MM.1S (cell line): Measurements from ENCODE around the gene TRPM2.

ENCODE experiments used
- DNase-seq: peaks from one replicate; pipeline ENCODE4 v3.0.0-alpha.2; 2015
- H2AFZ ChIP-seq: fragments of 300-600 bp; sonication (generic); 2 replicates; pipeline ENCODE4 v1.6.0; 2016; ENCODE audit warnings: antibody characterized with exemption, low read length
- H3F3A ChIP-seq: fragments of 300-600 bp; sonication (generic); 2 replicates; pipeline ENCODE4 v1.6.1; 2016; ENCODE audit warnings: mild to moderate bottlenecking, antibody characterized with exemption, low read length, moderate library complexity, mixed read lengths; ENCODE audit not compliant: insufficient read depth
- H3K27ac ChIP-seq: fragments of 300-600 bp; sonication (generic); 2 replicates; pipeline ENCODE4 v1.5.1; 2016; ENCODE audit warnings: mild to moderate bottlenecking, low read length
- H3K27me3 ChIP-seq: fragments of 300-600 bp; sonication (generic); replicated peaks from 2 replicates; pipeline ENCODE4 v1.6.0; 2016; ENCODE audit warnings: low read length; ENCODE audit not compliant: insufficient read depth
- H3K36me3 ChIP-seq: fragments of 300-600 bp; sonication (generic); replicated peaks from 2 replicates; pipeline ENCODE4 v1.6.1; 2016; ENCODE audit warnings: mild to moderate bottlenecking, low read length, mixed read lengths; ENCODE audit not compliant: insufficient read depth
- H3K4me1 ChIP-seq: fragments of 300-600 bp; sonication (generic); 2 replicates; pipeline ENCODE4 v1.6.1; 2016; ENCODE audit warnings: low read length, mixed read lengths
- H3K4me2 ChIP-seq: fragments of 300-600 bp; sonication (generic); 2 replicates; pipeline ENCODE4 v1.6.0; 2016; ENCODE audit warnings: low read depth, low read length
- H3K4me3 ChIP-seq: fragments of 300-600 bp; sonication (generic); 2 replicates; pipeline ENCODE4 v1.5.1; 2016; ENCODE audit warnings: low read length, mixed read lengths
- H3K79me2 ChIP-seq: fragments of 300-600 bp; sonication (generic); 2 replicates; pipeline ENCODE4 v1.6.1; 2016; ENCODE audit warnings: mixed run types, low read length, mixed read lengths
- H3K9ac ChIP-seq: fragments of 300-600 bp; sonication (generic); 2 replicates; pipeline ENCODE4 v1.6.1; 2016; ENCODE audit warnings: low read length, mixed read lengths
- H3K9me2 ChIP-seq: fragments of 300-600 bp; sonication (generic); replicated peaks from 2 replicates; pipeline ENCODE4 v1.6.1; 2016; ENCODE audit warnings: mild to moderate bottlenecking, low read length, mixed read lengths; ENCODE audit not compliant: insufficient read depth
- H3K9me3 ChIP-seq: fragments of 300-600 bp; sonication (generic); replicated peaks from 2 replicates; pipeline ENCODE4 v1.6.1; 2016; ENCODE audit warnings: mild to moderate bottlenecking, low read length, mixed read lengths; ENCODE audit not compliant: insufficient read depth
- H4K20me1 ChIP-seq: fragments of 300-600 bp; sonication (generic); 2 replicates; pipeline ENCODE4 v1.6.1; 2016; ENCODE audit warnings: mild to moderate bottlenecking, low read length, moderate library complexity, mixed read lengths; ENCODE audit not compliant: insufficient read depth
- CTCF ChIP-seq: fragments of 300-600 bp; sonication (generic); IDR thresholded peaks from 2 replicates; pipeline ENCODE4 v1.5.1; 2016; ENCODE audit warnings: antibody characterized with exemption, low read length, mixed read lengths
- EZH2 ChIP-seq: fragments of 300-600 bp; sonication (generic); optimal IDR thresholded peaks from 2 replicates; pipeline ENCODE3; 2017; ENCODE audit warnings: low read depth, mild to moderate bottlenecking, antibody characterized with exemption, low read length, mixed read lengths
- EZH2phosphoT487 ChIP-seq: fragments of 300-600 bp; sonication (generic); IDR thresholded peaks from 2 replicates; pipeline ENCODE4 v1.6.1; 2018; ENCODE audit warnings: antibody characterized with exemption, low read length

The TRPM2 gene

GRCh38 chr21:44384968-44385367 is 31.5 kb downstream of the TRPM2 start:
- DNase-seq = no peak
- H3K27ac ChIP-seq = no peak overlapping the region
- TF ChIP-seq CTCF = no peak
- no peak for TF ChIP-seq EZH2phosphoT487
- TF ChIP-seq EZH2 = no peak
- no peaks in the 10 kb centered on the region for H3F3A ChIP-seq
- no peak overlapping the region for H3K9ac ChIP-seq
- H4K20me1 ChIP-seq = no peaks in the 10 kb centered on the region
- no peaks in the 10 kb centered on the region for H3K4me1 ChIP-seq
- H2AFZ ChIP-seq = no peak overlapping the region
- no peaks in the 10 kb centered on the region for H3K79me2 ChIP-seq
- peaks cover 89% of the 10 kb centered on the region for H3K27me3 ChIP-seq
- no peaks in the 10 kb centered on the region for H3K36me3 ChIP-seq
- no peak overlapping the region for H3K4me2 ChIP-seq
- H3K9me2 ChIP-seq = no peaks in the 10 kb centered on the region
- H3K9me3 ChIP-seq = 0 out of 2 replicates have a peak, but pooled peaks cover 5% of the 10 kb centered on the region
- H3K4me3 ChIP-seq = no peak overlapping the region

GRCh38 chr21:44389335-44389734 is 35.9 kb downstream of the TRPM2 start:
- Histone ChIP-seq H3K9me2 (no peaks in the 10 kb centered on the region), H3K79me2 (no peaks in the 10 kb centered on the region), H3K27ac (no peak overlapping the region), H3K27me3 (peaks cover 96% of the 10 kb centered on the region), H3K4me2 (no peak overlapping the region), H3K4me3 (no peak overlapping the region), H3K9me3 (0 out of 2 replicates have a peak, but pooled peaks cover 5% of the 10 kb centered on the region), H2AFZ (no peak overlapping the region), H3F3A (no peaks in the 10 kb centered on the region), H3K9ac (no peak overlapping the region), H4K20me1 (no peaks in the 10 kb centered on the region), H3K36me3 (no peaks in the 10 kb centered on the region), H3K4me1 (no peaks in the 10 kb centered on the region)
- DNase-seq = no peak
- no peak for TF ChIP-seq CTCF
- TF ChIP-seq EZH2 = no peak
- no peak for TF ChIP-seq EZH2phosphoT487

GRCh38 chr21:44390886-44391285 is 37.5 kb downstream of the TRPM2 start:
- no peak for DNase-seq

More at GRCh38 chr21:44390886-44391285, 37.5 kb downstream of the TRPM2 start:
- Histone ChIP-seq H3K36me3 (no peaks in the 10 kb centered on the region), H3F3A (no peaks in the 10 kb centered on the region), H3K27ac (no peak overlapping the region), H3K9ac (no peak overlapping the region), H3K4me3 (no peak overlapping the region), H2AFZ (no peak overlapping the region), H4K20me1 (no peaks in the 10 kb centered on the region), H3K4me1 (no peaks in the 10 kb centered on the region), H3K4me2 (no peak overlapping the region), H3K9me2 (no peaks in the 10 kb centered on the region), H3K9me3 (no peaks in the 10 kb centered on the region), H3K27me3 (peaks cover 91% of the 10 kb centered on the region), H3K79me2 (no peaks in the 10 kb centered on the region)
- TF ChIP-seq CTCF = no peak
- TF ChIP-seq EZH2 = no peak
- TF ChIP-seq EZH2phosphoT487 = no peak
